ENCODE data around the gene CLK3. TPM values are rescaled to one million over a fixed set of nuclear protein-coding genes. Genes with fewer than 3 reads are reported as not detected.

The CLK3 gene
- total and polyA plus RNA-seq, 2 donors (not counting 3 experiments of a cell fraction or from before 2014, with no cell fraction given), result 75.5 to 121 TPM

DNA sequence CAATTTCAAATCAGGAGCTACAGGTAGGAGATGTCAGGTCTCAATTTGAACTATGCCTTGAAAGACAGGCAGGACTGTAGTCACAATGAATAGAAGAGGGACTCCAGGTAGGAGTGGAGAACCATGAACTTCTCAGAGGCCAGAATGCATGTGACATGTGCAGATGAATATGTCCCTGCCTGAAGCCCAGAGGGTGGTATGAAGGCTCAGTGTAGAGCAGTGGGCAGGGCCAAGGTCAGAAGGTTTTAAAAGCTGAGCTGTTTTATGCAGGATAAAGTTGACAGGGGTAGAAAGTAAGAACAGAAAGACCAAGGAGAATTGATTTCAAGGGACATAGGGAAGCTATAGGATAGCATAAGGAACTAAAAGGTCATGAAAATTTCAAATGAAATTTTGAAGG lies 30.8 kb downstream of the CLK3 start:
- Histone ChIP-seq H3K4me2 (ENCODE audit: insufficient read depth, low read length) (no peak overlapping the region), H3K4me3 (replicated peaks in 1 of 3; ENCODE audit: insufficient read depth in 1 of 3, low read depth in 1 of 3, low read length in 3 of 3) (no peak overlapping the region), H3K9me1 (replicated peaks; ENCODE audit: control insufficient read depth, extremely low read depth, insufficient read depth, low read length) (no peaks in the 10 kb centered on the region), H3K79me2 (ENCODE audit: control insufficient read depth, insufficient read depth, low read length) (peaks cover 6% of the 10 kb centered on the region), H3K27me3 (ENCODE audit: control insufficient read depth in 2 of 2, insufficient read depth in 2 of 2, low read length in 2 of 2) (no peaks in the 10 kb centered on the region), H3K27ac (ENCODE audit: insufficient read depth, low read depth, low read length) (no peak overlapping the region), H3K4me1 (ENCODE audit: control insufficient read depth, extremely low read depth, insufficient read depth, low read length) (peaks cover 33% of the 10 kb centered on the region), H3K36me3 (ENCODE audit: control insufficient read depth in 2 of 2, extremely low read depth in 1 of 2, insufficient read depth in 2 of 2, low read length in 2 of 2) (no peaks in the 10 kb centered on the region), H3K9ac (replicated peaks; ENCODE audit: extremely low read depth, insufficient read depth, low read length) (no peak overlapping the region), H4K20me1 (replicated peaks; ENCODE audit: control insufficient read depth, extremely low read depth, insufficient read depth, low read length) (no peaks in the 10 kb centered on the region), H2AFZ (ENCODE audit: low read depth, low read length) (no peak overlapping the region), H3K9me3 (replicated peaks; ENCODE audit: control insufficient read depth, insufficient read depth, low read length) (no peaks in the 10 kb centered on the region)
- dilution Hi-C loops (cut with MboI; ENCODE audit: extremely low pct_ligation_motif_present, low sequenced_read_pairs) (loop anchor here (25.0 kb wide), 1 partner anchor 116 kb away; no protein-coding TSS in a partner anchor), intact Hi-C loops (cut with micrococcal nuclease) (no loop called here)
- TF ChIP-seq MYC (IDR thresholded peaks at IDR 0.05; ENCODE audit: low read depth, low read length), result no peak
- TF ChIP-seq, protein P1, sequence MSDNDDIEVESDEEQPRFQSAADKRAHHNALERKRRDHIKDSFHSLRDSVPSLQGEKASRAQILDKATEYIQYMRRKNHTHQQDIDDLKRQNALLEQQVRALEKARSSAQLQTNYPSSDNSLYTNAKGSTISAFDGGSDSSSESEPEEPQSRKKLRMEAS (IDR thresholded peaks at IDR 0.05; ENCODE audit: insufficient read depth, insufficient read length), result no peak
- no peak for TF ChIP-seq JUN (IDR thresholded peaks at IDR 0.05; ENCODE audit: borderline replicate concordance, insufficient read depth, insufficient read length, low read depth)
- TF ChIP-seq FOS (IDR thresholded peaks at IDR 0.05; ENCODE audit: borderline replicate concordance, insufficient read depth, low read length), result no peak
- no peak for TF ChIP-seq EZH2 (IDR thresholded peaks at IDR 0.05; ENCODE audit: borderline replicate concordance, low read depth, low read length, severe bottlenecking)
- no peak for TF ChIP-seq GATA2 (IDR thresholded peaks at IDR 0.05; ENCODE audit: insufficient read depth, insufficient read length, low read depth, low read length)
- TF ChIP-seq CTCF (IDR thresholded peaks at IDR 0.05; ENCODE audit: extremely low read depth in 1 of 2, insufficient read depth in 1 of 2, low read depth in 1 of 2, low read length in 2 of 2), result no peak
- TF ChIP-seq POLR2A (IDR thresholded peaks at IDR 0.05; ENCODE audit: low read depth, low read length), result no peak
- no peak for TF ChIP-seq POLR2AphosphoS5 (IDR thresholded peaks at IDR 0.05; ENCODE audit: insufficient read depth, low read depth, low read length)
- CTCF ChIA-PET, result interaction anchor here (1.0 to 18.1 kb wide), 3 partner anchors 11 to 124 kb away, joined by 4 to 696 read pairs (median 6); no protein-coding TSS in a partner anchor
- no peak for DNase-seq (ENCODE audit: low read depth, low spot score)
- BruUV-seq (replicated peaks), result no TSS peak
- FAIRE-seq, result no peak
- POLR2A ChIA-PET, result no interaction called here

All from endothelial cell of umbilical vein (primary cell).